ENCODE data around the gene SYCP1. TPM values are rescaled to one million over a fixed set of nuclear protein-coding genes. Genes with fewer than 3 reads are reported as not detected.

Gene SYCP1
- polyA plus RNA-seq, 1 experiment = not detected

DNA sequence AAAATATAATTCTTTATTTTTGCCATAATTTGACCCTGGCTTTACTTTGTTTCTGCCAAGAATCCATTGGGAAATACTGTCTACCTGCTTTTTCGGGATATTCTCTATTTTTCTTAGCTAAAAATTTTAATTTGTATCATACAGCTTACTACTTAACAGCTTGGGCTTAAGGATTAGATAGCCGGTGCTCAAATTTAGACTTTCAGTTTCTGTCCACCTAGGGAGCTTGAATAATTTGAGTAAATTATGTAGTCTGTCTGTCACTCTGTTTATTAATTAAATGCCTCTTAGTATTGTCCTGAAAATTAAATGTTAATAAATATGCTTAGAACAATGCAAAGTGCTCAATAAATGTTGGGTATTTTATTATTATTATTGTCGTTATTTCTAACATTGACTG is 6.7 kb downstream of the SYCP1 start:
- TF ChIP-seq, protein P1, sequence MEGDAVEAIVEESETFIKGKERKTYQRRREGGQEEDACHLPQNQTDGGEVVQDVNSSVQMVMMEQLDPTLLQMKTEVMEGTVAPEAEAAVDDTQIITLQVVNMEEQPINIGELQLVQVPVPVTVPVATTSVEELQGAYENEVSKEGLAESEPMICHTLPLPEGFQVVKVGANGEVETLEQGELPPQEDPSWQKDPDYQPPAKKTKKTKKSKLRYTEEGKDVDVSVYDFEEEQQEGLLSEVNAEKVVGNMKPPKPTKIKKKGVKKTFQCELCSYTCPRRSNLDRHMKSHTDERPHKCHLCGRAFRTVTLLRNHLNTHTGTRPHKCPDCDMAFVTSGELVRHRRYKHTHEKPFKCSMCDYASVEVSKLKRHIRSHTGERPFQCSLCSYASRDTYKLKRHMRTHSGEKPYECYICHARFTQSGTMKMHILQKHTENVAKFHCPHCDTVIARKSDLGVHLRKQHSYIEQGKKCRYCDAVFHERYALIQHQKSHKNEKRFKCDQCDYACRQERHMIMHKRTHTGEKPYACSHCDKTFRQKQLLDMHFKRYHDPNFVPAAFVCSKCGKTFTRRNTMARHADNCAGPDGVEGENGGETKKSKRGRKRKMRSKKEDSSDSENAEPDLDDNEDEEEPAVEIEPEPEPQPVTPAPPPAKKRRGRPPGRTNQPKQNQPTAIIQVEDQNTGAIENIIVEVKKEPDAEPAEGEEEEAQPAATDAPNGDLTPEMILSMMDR (IDR thresholded peaks at IDR 0.05; ENCODE audit: low read depth, low read length) = no peak
- CTCF ChIA-PET = no interaction called here

DNA sequence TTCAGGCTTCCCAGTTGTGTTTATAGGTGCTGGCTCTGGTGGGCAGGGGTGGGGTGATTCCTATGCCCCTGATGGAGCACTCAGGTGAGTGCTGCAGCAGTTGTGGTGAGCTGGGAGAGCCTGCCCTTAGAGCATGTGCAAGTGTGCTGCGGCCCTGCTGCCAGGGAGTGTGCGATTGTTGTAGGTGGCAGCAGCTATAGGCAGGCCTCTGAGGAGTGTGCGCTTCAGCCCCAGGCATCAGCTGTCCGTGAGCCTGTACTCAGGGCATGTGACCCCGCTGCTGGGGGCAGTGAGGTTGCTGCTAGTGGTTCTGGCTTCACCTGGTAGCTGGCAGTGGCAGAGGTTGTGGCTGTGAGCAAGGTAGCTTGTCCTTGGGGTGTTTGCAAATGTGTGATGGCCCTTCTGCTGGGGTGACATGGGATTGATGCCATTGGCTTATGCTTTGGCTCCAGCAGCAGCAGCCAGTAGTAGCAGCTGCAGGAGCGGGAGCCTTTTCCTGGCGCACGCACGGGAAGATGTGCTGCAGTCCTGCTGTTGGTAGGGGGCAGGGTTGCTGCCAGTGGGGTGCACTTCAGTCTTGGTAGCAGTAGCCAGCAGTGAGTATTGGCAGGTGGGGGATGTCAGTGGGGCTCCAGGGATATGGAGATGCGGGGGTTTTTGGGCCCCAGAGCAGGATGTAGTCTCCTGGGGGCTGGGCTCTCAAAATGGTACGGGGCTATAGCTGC is 37.7 kb downstream of the SYCP1 start:
- TF ChIP-seq, protein P1 (IDR thresholded peaks at IDR 0.05; ENCODE audit: low read depth, low read length) = no peak
- CTCF ChIA-PET = no interaction called here
- no peak for DNase-seq (ENCODE audit: low read depth, low spot score)
- POLR2A ChIA-PET = no interaction called here
- H3K9me3 ChIP-seq (ENCODE audit: control insufficient read depth, insufficient read depth, low read length) = no peaks in the 10 kb centered on the region
- no peak overlapping the region for H3K27ac ChIP-seq (ENCODE audit: low read depth, low read length)
- no peaks in the 10 kb centered on the region for H3K27me3 ChIP-seq (ENCODE audit: control insufficient read depth, insufficient read depth, low read length)
- H3K4me3 ChIP-seq (ENCODE audit: low read depth, low read length) = no peak overlapping the region

More for the DNA sequence above, 6.7 kb downstream of the SYCP1 start:
- no peak for DNase-seq (ENCODE audit: low read depth, low spot score)
- Histone ChIP-seq H3K27ac (ENCODE audit: low read depth, low read length) (no peak overlapping the region), H3K27me3 (ENCODE audit: control insufficient read depth, insufficient read depth, low read length) (no peaks in the 10 kb centered on the region), H3K4me3 (ENCODE audit: low read depth, low read length) (no peak overlapping the region), H3K9me3 (ENCODE audit: control insufficient read depth, insufficient read depth, low read length) (no peaks in the 10 kb centered on the region)
- POLR2A ChIA-PET = no interaction called here

DNA sequence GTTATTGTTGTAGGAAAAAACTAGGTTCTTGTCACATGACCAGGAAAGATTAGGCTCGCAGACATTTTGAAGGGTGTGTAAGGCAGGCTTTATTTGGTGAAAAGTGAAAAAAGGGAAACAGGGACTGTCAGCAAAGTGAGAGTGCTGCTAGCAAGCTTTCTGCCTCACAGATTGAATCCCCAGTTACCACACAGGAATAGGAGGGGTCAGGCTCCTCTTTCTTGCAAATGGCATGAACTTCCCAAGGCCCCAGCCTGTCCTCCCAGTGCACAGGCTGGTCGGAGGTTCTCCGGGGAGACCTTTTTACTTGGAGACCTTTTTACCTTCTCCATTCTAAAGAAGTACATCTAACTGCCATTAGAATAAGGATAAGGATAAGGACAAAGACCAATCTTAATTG is 42.1 kb downstream of the SYCP1 start:
- CTCF ChIA-PET = no interaction called here
- no peak overlapping the region for H3K4me3 ChIP-seq (ENCODE audit: low read depth, low read length)
- H3K27ac ChIP-seq (ENCODE audit: low read depth, low read length) = no peak overlapping the region
- TF ChIP-seq, protein P1 (IDR thresholded peaks at IDR 0.05; ENCODE audit: low read depth, low read length) = no peak
- no peaks in the 10 kb centered on the region for H3K27me3 ChIP-seq (ENCODE audit: control insufficient read depth, insufficient read depth, low read length)
- no peaks in the 10 kb centered on the region for H3K9me3 ChIP-seq (ENCODE audit: control insufficient read depth, insufficient read depth, low read length)
- POLR2A ChIA-PET = no interaction called here
- no peak for DNase-seq (ENCODE audit: low read depth, low spot score)

DNA sequence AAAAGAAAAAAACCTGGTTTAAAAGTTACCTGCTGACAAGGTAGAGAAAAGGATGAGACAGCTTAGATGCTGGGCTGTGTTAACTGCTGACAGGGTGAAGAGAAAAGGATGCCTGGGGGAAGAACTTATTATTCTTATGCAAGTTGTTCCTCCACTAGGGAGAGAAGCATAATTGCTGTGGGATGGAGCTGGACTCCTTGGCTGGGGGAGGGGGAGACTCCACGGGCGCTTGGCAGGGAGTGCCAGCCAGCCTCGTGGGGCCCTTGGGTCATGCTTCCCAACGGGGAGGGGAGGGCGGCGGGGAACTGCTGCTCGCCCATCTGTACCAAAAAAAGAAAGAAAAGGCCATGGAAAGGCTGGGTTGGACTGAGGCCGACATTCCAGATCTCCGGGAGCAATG is 47.2 kb downstream of the SYCP1 start:
- Histone ChIP-seq H3K4me3 (ENCODE audit: low read depth, low read length) (no peak overlapping the region), H3K27ac (ENCODE audit: low read depth, low read length) (no peak overlapping the region), H3K27me3 (ENCODE audit: control insufficient read depth, insufficient read depth, low read length) (no peaks in the 10 kb centered on the region), H3K9me3 (ENCODE audit: control insufficient read depth, insufficient read depth, low read length) (no peaks in the 10 kb centered on the region)
- CTCF ChIA-PET = no interaction called here
- no peak for DNase-seq (ENCODE audit: low read depth, low spot score)
- TF ChIP-seq, protein P1 (IDR thresholded peaks at IDR 0.05; ENCODE audit: low read depth, low read length) = no peak
- POLR2A ChIA-PET = no interaction called here

DNA sequence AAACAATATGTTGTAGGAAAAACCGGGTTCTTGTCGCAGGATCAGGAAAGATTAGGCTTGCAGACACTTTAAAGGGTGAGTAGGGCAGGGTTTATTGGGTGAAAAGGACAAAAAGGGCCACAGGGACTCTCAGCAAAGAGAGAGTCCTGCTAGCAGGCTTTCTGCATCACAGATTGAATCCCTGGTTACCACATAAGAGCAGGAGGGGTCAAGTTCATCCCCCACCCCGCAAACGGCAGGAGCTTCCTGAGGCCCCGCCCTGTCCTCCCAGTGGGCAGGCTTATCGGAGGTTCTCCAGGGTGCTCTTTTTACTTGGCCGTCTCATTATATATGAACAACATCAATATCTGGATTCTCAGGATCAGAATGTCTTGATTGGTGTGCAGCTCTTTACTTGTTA is 47.7 kb downstream of the SYCP1 start:
- Histone ChIP-seq H3K4me3 (ENCODE audit: low read depth, low read length) (no peak overlapping the region), H3K9me3 (ENCODE audit: control insufficient read depth, insufficient read depth, low read length) (no peaks in the 10 kb centered on the region), H3K27me3 (ENCODE audit: control insufficient read depth, insufficient read depth, low read length) (no peaks in the 10 kb centered on the region), H3K27ac (ENCODE audit: low read depth, low read length) (no peak overlapping the region)
- CTCF ChIA-PET = no interaction called here
- TF ChIP-seq, protein P1 (IDR thresholded peaks at IDR 0.05; ENCODE audit: low read depth, low read length) = no peak
- DNase-seq (ENCODE audit: low read depth, low spot score) = no peak
- POLR2A ChIA-PET = no interaction called here

All from AG04450 (cell line).